H9 (cell line): ENCODE results near the gene MED10. TPM values are rescaled to one million over a fixed set of nuclear protein-coding genes. Genes with fewer than 3 reads are reported as not detected.

Source experiments
- DNase-seq: peaks from one replicate; pipeline ENCODE4 v3.0.0-alpha.2; 2017
- H2AFZ ChIP-seq: one replicate; pipeline ENCODE4 v1.6.1; 2013; ENCODE audit warnings: mild to moderate bottlenecking, low read length, control low read depth, moderate library complexity
- H2AK5ac ChIP-seq: 2 replicates; pipeline ENCODE4 v1.6.1; 2013; ENCODE audit warnings: low read length, control low read depth, mixed read lengths; ENCODE audit not compliant: insufficient read length
- H2BK120ac ChIP-seq: one replicate; pipeline ENCODE4 v1.6.1; 2013; ENCODE audit warnings: low read depth, mild to moderate bottlenecking, low read length, control low read depth, inconsistent platforms; ENCODE audit not compliant: poor library complexity, severe bottlenecking
- H2BK12ac ChIP-seq: 2 replicates; pipeline ENCODE4 v1.6.1; 2013; ENCODE audit warnings: low read length, control low read depth, mixed read lengths, low read depth; ENCODE audit not compliant: insufficient read length
- H2BK15ac ChIP-seq: 2 replicates; pipeline ENCODE4 v1.6.1; 2013; ENCODE audit warnings: low read depth, low read length, control low read depth
- H2BK20ac ChIP-seq: one replicate; pipeline ENCODE4 v1.6.1; 2013; ENCODE audit warnings: low read depth, mild to moderate bottlenecking, low read length, control low read depth, inconsistent platforms; ENCODE audit not compliant: poor library complexity, severe bottlenecking
- H2BK5ac ChIP-seq: 2 replicates; pipeline ENCODE4 v1.6.1; 2013; ENCODE audit warnings: low read length, control low read depth, mixed read lengths; ENCODE audit not compliant: insufficient read length
- H3K14ac ChIP-seq: 2 replicates; pipeline ENCODE4 v1.6.1; 2013; ENCODE audit warnings: low read length, control low read depth; ENCODE audit not compliant: insufficient read depth
- H3K18ac ChIP-seq: 2 replicates; pipeline ENCODE4 v1.6.1; 2013; ENCODE audit warnings: low read depth, mild to moderate bottlenecking, mixed read lengths, low read length, control low read depth; ENCODE audit not compliant: insufficient read length
- H3K23ac ChIP-seq: 2 replicates; pipeline ENCODE4 v1.6.1; 2013; ENCODE audit warnings: low read length, control low read depth, mixed read lengths, low read depth; ENCODE audit not compliant: insufficient read length
- H3K23me2 ChIP-seq: 2 replicates; pipeline ENCODE4 v1.6.1; 2013; ENCODE audit warnings: low read depth, mild to moderate bottlenecking, mixed read lengths, low read length, control low read depth; ENCODE audit not compliant: insufficient read length, poor library complexity, severe bottlenecking
- H3K27ac ChIP-seq: 2 replicates; pipeline ENCODE4 v1.5.1; 2013; ENCODE audit warnings: low read length, control low read depth, mixed read lengths, low read depth; ENCODE audit not compliant: insufficient read length
- H3K27me3 ChIP-seq: 2 replicates; pipeline ENCODE4 v1.6.1; 2013; ENCODE audit warnings: low read length, control low read depth, inconsistent platforms; ENCODE audit not compliant: insufficient read depth
- H3K4ac ChIP-seq: 2 replicates; pipeline ENCODE4 v1.6.1; 2013; ENCODE audit warnings: low read depth, mild to moderate bottlenecking, control low read depth, inconsistent platforms, low read length, moderate library complexity
- H3K4me1 ChIP-seq: 2 replicates; pipeline ENCODE4 v1.6.1; 2013; ENCODE audit warnings: low read length, control low read depth, inconsistent platforms; ENCODE audit not compliant: insufficient read depth
- H3K4me2 ChIP-seq: 2 replicates; pipeline ENCODE4 v1.6.1; 2013; ENCODE audit warnings: low read length, control low read depth, mixed read lengths; ENCODE audit not compliant: insufficient read length, insufficient read depth
- H3K56ac ChIP-seq: 2 replicates; pipeline ENCODE4 v1.6.1; 2013; ENCODE audit warnings: low read depth, mild to moderate bottlenecking, mixed read lengths, low read length, control low read depth; ENCODE audit not compliant: insufficient read length
- H3K79me1 ChIP-seq: 2 replicates; pipeline ENCODE4 v1.6.1; 2013; ENCODE audit warnings: low read depth, mild to moderate bottlenecking, moderate library complexity, low read length, control low read depth, inconsistent platforms; ENCODE audit not compliant: insufficient read depth, poor library complexity, severe bottlenecking
- H3K79me2 ChIP-seq: 2 replicates; pipeline ENCODE4 v1.6.1; 2013; ENCODE audit warnings: low read length, control low read depth, inconsistent platforms; ENCODE audit not compliant: insufficient read depth
- H3K9ac ChIP-seq: 2 replicates; pipeline ENCODE4 v1.6.1; 2013; ENCODE audit warnings: low read length, control low read depth, mixed read lengths; ENCODE audit not compliant: insufficient read length; ENCODE audit errors: extremely low read depth
- H3K9me3 ChIP-seq: one replicate; pipeline ENCODE4 v1.6.1; 2013; ENCODE audit warnings: low read depth, low read length, inconsistent platforms; ENCODE audit not compliant: control insufficient read depth
- H3T11ph ChIP-seq: one replicate; pipeline ENCODE4 v1.6.1; 2013; ENCODE audit warnings: mild to moderate bottlenecking, low read length, control low read depth, inconsistent platforms
- H4K20me1 ChIP-seq: one replicate; pipeline ENCODE4 v1.6.1; 2013; ENCODE audit not compliant: control insufficient read depth, insufficient read length, insufficient read depth
- H4K5ac ChIP-seq: 2 replicates; pipeline ENCODE4 v1.6.1; 2013; ENCODE audit warnings: low read depth, mild to moderate bottlenecking, mixed read lengths, low read length, control low read depth; ENCODE audit not compliant: insufficient read length
- H4K8ac ChIP-seq: replicated peaks from 2 replicates; pipeline ENCODE4 v1.6.1; 2013; ENCODE audit warnings: low read length, control low read depth, mixed read lengths, low read depth; ENCODE audit not compliant: insufficient read length
- H4K91ac ChIP-seq: 2 replicates; pipeline ENCODE4 v1.6.1; 2013; ENCODE audit warnings: low read depth, mild to moderate bottlenecking, moderate library complexity, mixed read lengths, low read length, control low read depth; ENCODE audit not compliant: insufficient read length
- H3K27ac Mint-ChIP-seq, 3 experiments: 2 replicates in 2 of 3; 3 replicates in 1 of 3; pipeline ENCODE4 v1.8.0; 2020 to 2021; ENCODE audit warnings: mixed read lengths in 3 of 3, mild to moderate bottlenecking in 1 of 3, moderate library complexity in 1 of 3
- H3K27me3 Mint-ChIP-seq: 2 replicates; pipeline ENCODE4 v1.8.0; 2021; ENCODE audit warnings: low read depth, mild to moderate bottlenecking, moderate library complexity, mixed read lengths
- H3K36me3 Mint-ChIP-seq, 3 experiments: 2 replicates in 2 of 3; 3 replicates in 1 of 3; pipeline ENCODE4 v1.8.0; 2020 to 2021; ENCODE audit warnings: low read depth in 3 of 3, mixed read lengths in 3 of 3; ENCODE audit not compliant: insufficient read depth in 1 of 3
- H3K4me1 Mint-ChIP-seq, 2 experiments: 2 replicates each; pipeline ENCODE4 v1.8.0; 2020; ENCODE audit warnings: mixed read lengths in 2 of 2
- H3K4me3 Mint-ChIP-seq, 2 experiments: 2 replicates in 1 of 2; 3 replicates in 1 of 2; pipeline ENCODE4 v1.8.0; 2020 to 2021; ENCODE audit warnings: mild to moderate bottlenecking in 2 of 2, mixed read lengths in 2 of 2, moderate library complexity in 1 of 2
- H3K9me3 Mint-ChIP-seq, 2 experiments: 2 replicates in 1 of 2; 3 replicates in 1 of 2; pipeline ENCODE4 v1.8.0; 2020; ENCODE audit warnings: mild to moderate bottlenecking in 2 of 2, mixed read lengths in 2 of 2, moderate library complexity in 1 of 2
- CTCF ChIP-seq: fragments of 200-600 bp; sonication (generic); conservative IDR thresholded peaks from 3 replicates; pipeline ENCODE4 v1.8.0; 2021; ENCODE audit warnings: antibody characterized with exemption, mild to moderate bottlenecking
- WGBS: extraction: QIAGEN DNeasy Blood & Tissue Kit; methylation state at CpG from one replicate; pipeline ENCODE4 v1.1.7; 2013; ENCODE audit warnings: missing lambda C conversion rate, low lambda C conversion rate, mixed read lengths; ENCODE audit not compliant: insufficient read length; ENCODE audit errors: extremely low coverage; 5-methylcytosine and 5-hydroxymethylcytosine counted together
- total RNA-seq: library from RNA; stranded (reverse); gene quantifications from 2 replicates; pipeline ENCODE4 v1.2.1, GENCODE V29; 2021

MED10 gene
- total RNA-seq, 1 experiment from 2014 or later, result 35.3 TPM

DNA sequence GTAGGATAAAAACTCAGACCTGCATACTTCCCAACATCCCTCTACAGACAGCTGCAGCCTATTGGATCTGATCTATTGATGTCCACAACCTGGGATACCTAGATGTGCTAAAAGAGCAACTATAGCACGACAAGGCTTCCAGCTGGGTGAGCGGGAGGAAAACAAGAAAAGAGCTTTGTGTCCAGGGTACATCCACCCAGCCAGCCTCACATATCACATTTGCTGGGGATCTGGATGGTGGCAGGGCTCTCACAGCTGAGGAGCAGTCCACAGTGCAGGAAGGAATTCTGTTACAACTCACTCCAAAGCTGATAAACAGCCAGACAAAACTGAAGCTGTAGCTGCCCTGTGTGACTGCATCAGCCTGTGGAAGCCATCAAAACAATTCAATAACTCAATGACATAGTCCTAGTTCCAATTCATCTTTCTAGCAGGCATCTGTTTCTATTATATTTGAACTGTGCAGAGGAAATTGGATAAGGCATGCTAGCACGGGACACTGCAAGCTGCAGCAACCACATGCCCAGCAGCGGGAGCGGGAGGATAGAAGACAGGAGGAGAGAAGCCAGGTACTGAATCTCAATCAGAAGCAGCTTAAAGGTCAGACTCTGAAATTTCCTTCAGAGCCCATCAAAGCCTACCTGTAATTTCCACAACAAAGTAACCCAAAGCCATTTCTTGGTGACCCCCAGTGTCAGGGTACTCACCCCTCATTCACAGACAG, 45.0 kb downstream of the MED10 start:
- Histone ChIP-seq H2AK5ac (no peak overlapping the region), H2BK12ac (no peak overlapping the region), H2BK20ac (no peak overlapping the region), H3K9ac (no peak overlapping the region), H3K79me1 (no peaks in the 10 kb centered on the region), H3K4me2 (no peak overlapping the region), H3K27me3 (no peaks in the 10 kb centered on the region), H3K79me2 (no peaks in the 10 kb centered on the region), H3K9me3 (no peaks in the 10 kb centered on the region), H4K20me1 (no peaks in the 10 kb centered on the region), H4K91ac (no peak overlapping the region), H3K14ac (no peak overlapping the region), H4K8ac (no peak overlapping the region), H3K4ac (no peak overlapping the region), H3K23me2 (no peaks in the 10 kb centered on the region), H3K56ac (no peak overlapping the region), H3T11ph (no peak overlapping the region), H2BK15ac (no peak overlapping the region), H3K18ac (no peak overlapping the region), H4K5ac (no peak overlapping the region), H3K4me1 (no peaks in the 10 kb centered on the region), H2BK5ac (no peak overlapping the region), H3K27ac (no peak overlapping the region), H2AFZ (no peak overlapping the region), H3K23ac (no peak overlapping the region), H2BK120ac (no peak overlapping the region)
- H3K36me3 Mint-ChIP-seq, result peaks cover 0 to 2% (median 0%) of the 10 kb centered on the region in 3 experiments; a peak in 2 of 7 replicates
- H3K4me1 Mint-ChIP-seq, result peaks cover 2% of the 10 kb centered on the region in 2 experiments; a peak in 2 of 4 replicates
- TF ChIP-seq CTCF, result no peak
- H3K27me3 Mint-ChIP-seq, result peaks cover 22% of the 10 kb centered on the region
- H3K9me3 Mint-ChIP-seq, result peaks cover 16 to 17% of the 10 kb centered on the region in 2 experiments
- H3K4me3 Mint-ChIP-seq, result no peak overlapping the region
- no peak for DNase-seq
- WGBS, result no CpG with 5 or more reads among the region's 5 CpGs
- no peak overlapping the region for H3K27ac Mint-ChIP-seq
